GM18505 (cell line): ENCODE measurements around the gene EFHC1.
A peak's percentile ranks its signal among the peaks of the same experiment; 100 is the strongest.

ENCODE experiments used
- ATAC-seq: cut with Tn5 transposase; IDR thresholded peaks from one replicate; pipeline ENCODE4 v1.9.1; 2021; ENCODE audit not compliant: unreplicated experiment
- POLR2A ChIP-seq: IDR thresholded peaks from 4 replicates; pipeline ENCODE4 v1.6.1; 2011; ENCODE audit warnings: borderline replicate concordance; ENCODE audit not compliant: insufficient read depth, insufficient read length; ENCODE audit errors: extremely low read depth

Gene EFHC1

GRCh38 chr6:52507557-52508260 is 87.6 kb downstream of the EFHC1 start:
- no peak for ATAC-seq
- TF ChIP-seq POLR2A = no peak

GRCh38 chr6:52508261-52508739 is 88.2 kb downstream of the EFHC1 start:
- TF ChIP-seq POLR2A = no peak
- no peak for ATAC-seq

GRCh38 chr6:52509281-52510212 is 89.4 kb downstream of the EFHC1 start:
- TF ChIP-seq POLR2A = no peak
- ATAC-seq = no peak

- TF ChIP-seq POLR2A = no peak
- no peak for ATAC-seq
Observed at GRCh38 chr6:52510213-52510562, 90.0 kb downstream of the EFHC1 start.

GRCh38 chr6:52511163-52511562 is 91.0 kb downstream of the EFHC1 start:
- no peak for ATAC-seq

GRCh38 chr6:52511572-52512151 is 91.5 kb downstream of the EFHC1 start:
- TF ChIP-seq POLR2A = no peak
- ATAC-seq = no peak

More at GRCh38 chr6:52511163-52511562, 91.0 kb downstream of the EFHC1 start:
- TF ChIP-seq POLR2A = no peak

GRCh38 chr6:52512199-52512598 is 92.1 kb downstream of the EFHC1 start:
- ATAC-seq = no peak
- TF ChIP-seq POLR2A = no peak

- no peak for TF ChIP-seq POLR2A
- no peak for ATAC-seq
Observed at GRCh38 chr6:52513464-52513863, 93.3 kb downstream of the EFHC1 start.

- no peak for ATAC-seq
- no peak for TF ChIP-seq POLR2A
Observed at GRCh38 chr6:52513896-52514295, 93.8 kb downstream of the EFHC1 start.

GRCh38 chr6:52514514-52514913 is 94.4 kb downstream of the EFHC1 start:
- TF ChIP-seq POLR2A = no peak
- ATAC-seq = no peak

- no peak for TF ChIP-seq POLR2A
- no peak for ATAC-seq
Observed at GRCh38 chr6:52515219-52515960, 95.2 kb downstream of the EFHC1 start.

- no peak for ATAC-seq
- TF ChIP-seq POLR2A = no peak
Observed at GRCh38 chr6:52516269-52516668, 96.1 kb downstream of the EFHC1 start.

- no peak for TF ChIP-seq POLR2A
- no peak for ATAC-seq
Observed at GRCh38 chr6:52516943-52517342, 96.8 kb downstream of the EFHC1 start.

GRCh38 chr6:52517502-52518278 is 97.5 kb downstream of the EFHC1 start:
- TF ChIP-seq POLR2A = no peak
- ATAC-seq = peak; percentile 95
